Measurements from ENCODE around the gene TXK. TPM values are rescaled to one million over a fixed set of nuclear protein-coding genes. Genes with fewer than 3 reads are reported as not detected.

Gene TXK
- total and polyA plus RNA-seq, 2 experiments from 2014 or later, result not detected

- Histone ChIP-seq H4K20me1 (ENCODE audit: insufficient read depth) (no peaks in the 10 kb centered on the region), H3K4me3 (no peak overlapping the region), H3K4me2 (ENCODE audit: unreplicated experiment) (no peak overlapping the region), H3K9ac (no peak overlapping the region), H3K4me1 (ENCODE audit: insufficient read depth) (no peaks in the 10 kb centered on the region; the same call in 1 of the 2 replicates), H3K9me3 (ENCODE audit: low read depth) (no peaks in the 10 kb centered on the region), H3K27ac (no peak overlapping the region), H2AFZ (no peak overlapping the region), H3K9me2 (ENCODE audit: insufficient read depth) (no peaks in the 10 kb centered on the region), H3F3A (ENCODE audit: insufficient read depth) (no peaks in the 10 kb centered on the region), H3K79me2 (ENCODE audit: insufficient read depth) (no peaks in the 10 kb centered on the region), H3K27me3 (replicated peaks; ENCODE audit: insufficient read depth) (no peaks in the 10 kb centered on the region), H3K36me3 (ENCODE audit: low read depth) (no peaks in the 10 kb centered on the region)
- no peak for TF ChIP-seq EZH2 (IDR thresholded peaks at IDR 0.05; ENCODE audit: insufficient read depth, poor library complexity, severe bottlenecking)
- no peak for TF ChIP-seq EZH2phosphoT487 (IDR thresholded peaks at IDR 0.05; ENCODE audit: insufficient read depth, low read depth)
- 51 to 59% methylated on average over 5 of the region's 5 CpGs for WGBS, 2 experiments (ENCODE audit: low coverage in 1 of 2, low lambda C conversion rate in 2 of 2, missing lambda C conversion rate in 2 of 2)
- in situ Hi-C loops (cut with MboI), result no loop called here
- DNase-seq, result peak; percentile 58
Measured at GRCh38 chr4:48109413-48110263, 24.4 kb downstream of the TXK start.

GRCh38 chr4:48108309-48109073 is 25.6 kb downstream of the TXK start:
- in situ Hi-C loops (cut with MboI), result no loop called here
- no peaks in the 10 kb centered on the region for H3K9me2 ChIP-seq (ENCODE audit: insufficient read depth)
- TF ChIP-seq EZH2 (IDR thresholded peaks at IDR 0.05; ENCODE audit: insufficient read depth, poor library complexity, severe bottlenecking), result no peak
- TF ChIP-seq EZH2phosphoT487 (IDR thresholded peaks at IDR 0.05; ENCODE audit: insufficient read depth, low read depth), result no peak

DNA sequence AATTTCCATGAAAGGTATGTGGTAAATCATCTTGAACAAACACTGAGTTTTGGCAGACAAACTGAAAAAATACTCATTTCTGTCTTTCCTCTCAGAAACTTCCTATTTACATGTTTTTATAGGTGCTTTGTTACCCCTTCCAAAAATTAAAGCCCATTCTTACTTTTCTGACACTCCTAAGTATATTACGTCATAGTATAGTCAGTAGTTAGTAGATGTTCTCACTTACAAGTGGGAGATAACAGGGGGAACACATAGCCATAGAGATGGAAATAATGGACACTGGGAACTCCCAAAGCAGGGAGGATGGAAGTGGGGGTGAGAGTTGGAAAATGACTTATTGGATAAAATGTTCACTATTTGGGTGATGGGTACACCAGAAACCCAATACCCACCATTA is 28.8 kb downstream of the TXK start:
- Histone ChIP-seq H3K4me1 (ENCODE audit: insufficient read depth) (peaks cover 3% of the 10 kb centered on the region), H3K4me3 (no peak overlapping the region), H4K20me1 (ENCODE audit: insufficient read depth) (no peaks in the 10 kb centered on the region), H3K4me2 (ENCODE audit: unreplicated experiment) (no peak overlapping the region), H3K27me3 (replicated peaks; ENCODE audit: insufficient read depth) (no peaks in the 10 kb centered on the region), H3K79me2 (ENCODE audit: insufficient read depth) (no peaks in the 10 kb centered on the region), H2AFZ (no peak overlapping the region), H3F3A (ENCODE audit: insufficient read depth) (no peaks in the 10 kb centered on the region), H3K27ac (no peak overlapping the region), H3K9ac (no peak overlapping the region), H3K36me3 (ENCODE audit: low read depth) (no peaks in the 10 kb centered on the region), H3K9me3 (ENCODE audit: low read depth) (no peaks in the 10 kb centered on the region), H3K9me2 (ENCODE audit: insufficient read depth) (no peaks in the 10 kb centered on the region)
- in situ Hi-C loops (cut with MboI), result no loop called here
- 92 to 97% methylated on average over 1 of the region's 1 CpG for WGBS, 2 experiments (ENCODE audit: low coverage in 1 of 2, low lambda C conversion rate in 2 of 2, missing lambda C conversion rate in 2 of 2)
- DNase-seq, result no peak
- TF ChIP-seq EZH2 (IDR thresholded peaks at IDR 0.05; ENCODE audit: insufficient read depth, poor library complexity, severe bottlenecking) (no peak), EZH2phosphoT487 (IDR thresholded peaks at IDR 0.05; ENCODE audit: insufficient read depth, low read depth) (no peak)

More at GRCh38 chr4:48108309-48109073, 25.6 kb downstream of the TXK start:
- Histone ChIP-seq H3K9ac (no peak overlapping the region), H3K4me2 (ENCODE audit: unreplicated experiment) (no peak overlapping the region), H3K79me2 (ENCODE audit: insufficient read depth) (no peaks in the 10 kb centered on the region), H2AFZ (no peak overlapping the region), H3K27ac (no peak overlapping the region), H3K4me1 (ENCODE audit: insufficient read depth) (no peaks in the 10 kb centered on the region; the same call in 1 of the 2 replicates), H3F3A (ENCODE audit: insufficient read depth) (no peaks in the 10 kb centered on the region), H3K36me3 (ENCODE audit: low read depth) (no peaks in the 10 kb centered on the region), H4K20me1 (ENCODE audit: insufficient read depth) (no peaks in the 10 kb centered on the region), H3K4me3 (no peak overlapping the region), H3K9me3 (ENCODE audit: low read depth) (no peaks in the 10 kb centered on the region), H3K27me3 (replicated peaks; ENCODE audit: insufficient read depth) (no peaks in the 10 kb centered on the region)
- 93% methylated on average over 2 of the region's 2 CpGs for WGBS, 2 experiments (ENCODE audit: low coverage in 1 of 2, low lambda C conversion rate in 2 of 2, missing lambda C conversion rate in 2 of 2)
- no peak for DNase-seq

- Histone ChIP-seq H3K27ac (no peak overlapping the region), H3K27me3 (replicated peaks; ENCODE audit: insufficient read depth) (no peaks in the 10 kb centered on the region), H3K79me2 (ENCODE audit: insufficient read depth) (no peaks in the 10 kb centered on the region), H2AFZ (no peak overlapping the region), H3K4me1 (ENCODE audit: insufficient read depth) (peaks cover 5% of the 10 kb centered on the region), H3K4me3 (no peak overlapping the region), H3F3A (ENCODE audit: insufficient read depth) (no peaks in the 10 kb centered on the region), H4K20me1 (ENCODE audit: insufficient read depth) (no peaks in the 10 kb centered on the region), H3K9me3 (ENCODE audit: low read depth) (no peaks in the 10 kb centered on the region), H3K9me2 (ENCODE audit: insufficient read depth) (no peaks in the 10 kb centered on the region), H3K4me2 (ENCODE audit: unreplicated experiment) (no peak overlapping the region), H3K9ac (no peak overlapping the region), H3K36me3 (ENCODE audit: low read depth) (no peaks in the 10 kb centered on the region)
- no peak for DNase-seq
- no peak for TF ChIP-seq EZH2phosphoT487 (IDR thresholded peaks at IDR 0.05; ENCODE audit: insufficient read depth, low read depth)
- no peak for TF ChIP-seq EZH2 (IDR thresholded peaks at IDR 0.05; ENCODE audit: insufficient read depth, poor library complexity, severe bottlenecking)
- in situ Hi-C loops (cut with MboI), result no loop called here
- 59% methylated on average over 3 of the region's 3 CpGs for WGBS, 2 experiments (ENCODE audit: low coverage in 1 of 2, low lambda C conversion rate in 2 of 2, missing lambda C conversion rate in 2 of 2)
Measured at GRCh38 chr4:48103483-48104139, 30.4 kb downstream of the TXK start.

Measured in GM23248 (cell line).